CD4-positive, alpha-beta T cell treated with Interleukin-17A for 1 hour (primary cell): ENCODE data around the gene GPR15.

Source experiments
- DNase-seq: peaks from one replicate; pipeline ENCODE4 v3.0.0-alpha.2; 2020

GPR15 gene

DNA sequence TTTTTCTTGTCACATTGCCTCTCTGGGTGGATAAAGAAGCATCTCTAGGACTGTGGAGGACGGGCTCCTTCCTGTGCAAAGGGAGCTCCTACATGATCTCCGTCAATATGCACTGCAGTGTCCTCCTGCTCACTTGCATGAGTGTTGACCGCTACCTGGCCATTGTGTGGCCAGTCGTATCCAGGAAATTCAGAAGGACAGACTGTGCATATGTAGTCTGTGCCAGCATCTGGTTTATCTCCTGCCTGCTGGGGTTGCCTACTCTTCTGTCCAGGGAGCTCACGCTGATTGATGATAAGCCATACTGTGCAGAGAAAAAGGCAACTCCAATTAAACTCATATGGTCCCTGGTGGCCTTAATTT is 478 bp downstream of the GPR15 start:
- no peak for DNase-seq

DNA sequence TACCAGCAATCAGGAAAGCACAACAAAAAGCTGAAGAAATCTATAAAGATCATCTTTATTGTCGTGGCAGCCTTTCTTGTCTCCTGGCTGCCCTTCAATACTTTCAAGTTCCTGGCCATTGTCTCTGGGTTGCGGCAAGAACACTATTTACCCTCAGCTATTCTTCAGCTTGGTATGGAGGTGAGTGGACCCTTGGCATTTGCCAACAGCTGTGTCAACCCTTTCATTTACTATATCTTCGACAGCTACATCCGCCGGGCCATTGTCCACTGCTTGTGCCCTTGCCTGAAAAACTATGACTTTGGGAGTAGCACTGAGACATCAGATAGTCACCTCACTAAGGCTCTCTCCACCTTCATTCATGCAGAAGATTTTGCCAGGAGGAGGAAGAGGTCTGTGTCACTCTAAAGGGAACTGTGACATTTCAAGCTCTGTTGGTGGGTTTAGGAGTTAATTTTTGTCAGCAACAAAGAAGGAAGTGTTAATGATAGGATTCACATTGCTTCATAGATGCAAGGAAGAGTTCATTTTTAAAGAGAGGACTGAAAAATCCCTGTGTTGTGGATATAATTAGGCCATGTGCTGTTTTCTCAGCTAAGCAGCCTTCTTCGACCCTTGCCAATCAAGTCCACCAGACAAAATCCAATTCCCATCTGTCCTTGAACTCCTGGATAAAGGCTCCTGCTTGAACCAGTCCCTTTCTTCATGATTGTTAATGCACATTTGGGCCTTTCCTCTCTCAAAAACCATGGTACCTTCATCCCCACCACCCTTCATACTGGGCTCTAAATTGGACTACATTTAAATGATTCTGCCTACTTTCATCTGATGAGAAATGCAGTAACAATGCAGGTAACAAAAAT is 1.2 kb downstream of the GPR15 start:
- DNase-seq, result no peak

DNA sequence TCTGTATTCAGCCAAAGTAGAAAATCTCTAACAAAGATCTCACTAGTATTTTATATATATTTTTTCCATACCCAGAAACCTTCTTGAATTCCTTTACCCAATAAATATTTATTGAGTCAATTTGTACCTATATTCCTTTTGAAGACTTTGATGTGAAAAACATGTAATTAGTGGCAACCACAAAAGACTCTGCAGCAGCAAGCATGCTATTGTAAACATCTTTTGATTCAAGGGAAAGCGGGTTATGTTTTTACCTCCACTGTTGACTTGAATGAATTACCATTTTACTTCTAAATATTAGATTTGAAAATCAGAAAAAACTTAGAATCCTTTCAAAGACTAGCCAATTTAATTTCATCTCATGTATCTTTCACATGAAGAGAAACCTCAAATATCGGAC is 2.4 kb downstream of the GPR15 start:
- DNase-seq, result no peak

DNA sequence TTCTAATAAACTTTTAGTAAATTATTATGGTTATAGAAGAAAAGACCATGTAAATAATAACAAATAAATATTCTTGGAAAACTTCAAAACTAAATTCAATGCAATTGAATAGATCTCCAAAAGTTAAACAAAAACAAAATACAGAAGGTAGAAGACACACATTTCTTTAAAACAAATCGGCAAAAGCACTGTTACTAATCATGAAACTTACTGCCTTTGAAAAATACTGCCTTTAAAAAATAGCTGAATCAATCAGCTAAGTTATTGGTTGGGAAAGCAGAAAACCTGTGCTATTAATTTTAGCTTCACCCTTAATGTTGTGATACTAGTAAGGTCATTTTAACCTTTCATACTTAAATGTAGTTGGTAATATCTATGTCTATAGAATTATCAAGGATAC is 3.0 kb downstream of the GPR15 start:
- no peak for DNase-seq

DNA sequence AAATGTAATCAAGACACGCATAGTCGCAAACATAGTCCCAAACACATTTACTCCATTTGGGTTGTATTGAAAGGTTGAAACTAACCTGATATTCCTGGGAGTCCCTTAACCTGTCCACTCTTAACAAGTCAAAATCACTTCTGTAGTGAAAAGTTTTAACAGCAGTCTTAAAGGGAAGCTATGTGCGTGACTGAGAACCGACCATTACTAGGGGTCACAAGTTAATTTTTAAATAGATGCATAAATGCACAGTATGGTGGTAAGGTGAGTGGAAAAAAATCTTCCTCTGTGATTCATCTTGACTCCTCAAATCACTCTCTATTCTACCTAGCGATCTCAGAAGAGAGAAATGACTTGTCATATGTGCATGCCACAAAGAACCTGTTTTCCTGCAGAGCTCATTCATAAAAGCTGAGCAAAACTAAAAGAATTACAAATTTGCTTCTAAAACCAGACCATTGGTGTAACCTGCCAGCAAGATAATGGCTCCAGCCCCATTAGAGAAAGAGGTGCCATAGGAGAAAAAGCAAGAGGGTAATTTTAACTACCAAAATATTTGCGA is 4.8 kb downstream of the GPR15 start:
- DNase-seq, result no peak

DNA sequence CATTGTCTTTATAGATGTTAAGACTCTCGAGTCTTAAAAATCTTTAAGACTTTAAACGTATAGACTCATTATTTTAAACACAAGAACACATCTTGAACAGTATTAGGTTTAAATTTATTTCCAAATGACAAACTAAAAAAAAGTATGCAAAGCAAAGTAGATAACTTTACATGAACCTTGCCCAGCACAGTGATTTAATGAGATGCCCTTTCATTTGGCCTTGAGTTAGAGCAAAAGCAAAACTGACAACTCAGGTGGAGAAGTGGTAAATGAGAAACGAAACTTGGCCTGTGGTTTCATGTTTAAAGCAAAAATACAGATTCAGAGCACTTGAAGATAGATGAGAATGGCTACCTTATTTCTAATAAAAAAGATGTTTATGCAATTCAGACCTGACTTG is 8.6 kb downstream of the GPR15 start:
- peak; percentile 56 for DNase-seq

DNA sequence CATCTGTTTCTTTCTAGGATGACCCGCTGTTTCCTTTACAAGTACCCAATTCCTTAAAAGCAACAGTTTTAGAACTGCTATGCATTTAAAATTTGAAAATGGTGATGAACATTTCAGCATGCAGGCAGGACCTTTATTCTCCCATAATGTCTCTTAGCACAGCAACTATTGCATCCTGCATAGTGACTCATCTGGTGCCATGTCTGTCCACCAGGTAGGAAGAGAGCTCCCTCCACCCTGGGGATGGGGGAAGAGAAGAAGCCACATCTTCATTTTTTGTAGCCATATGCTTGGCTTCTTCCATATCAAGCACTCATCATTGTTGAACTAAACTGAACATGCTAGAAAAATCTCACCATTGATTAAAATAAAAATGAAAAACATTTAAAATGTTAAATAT is 9.9 kb downstream of the GPR15 start:
- DNase-seq, result no peak

DNA sequence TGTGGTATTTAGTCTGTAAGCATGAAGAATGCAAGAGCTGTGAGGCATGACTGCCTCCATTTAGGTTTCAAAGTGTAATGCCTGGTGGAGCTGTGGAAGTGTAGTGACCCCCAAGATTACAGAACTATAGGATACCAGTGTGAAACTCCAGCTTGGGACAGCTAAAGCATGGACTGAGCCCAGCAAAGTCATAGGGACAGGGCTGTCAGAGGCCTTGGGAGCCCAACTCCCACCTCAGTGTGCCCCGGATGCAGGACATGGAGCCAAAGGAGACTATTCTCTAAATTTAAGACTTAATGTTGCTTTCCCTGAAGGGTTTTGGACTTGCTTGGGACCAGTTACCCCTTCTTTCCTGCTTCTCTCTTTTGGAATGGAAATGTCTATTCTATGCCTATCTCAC is 10.8 kb downstream of the GPR15 start:
- no peak for DNase-seq

DNA sequence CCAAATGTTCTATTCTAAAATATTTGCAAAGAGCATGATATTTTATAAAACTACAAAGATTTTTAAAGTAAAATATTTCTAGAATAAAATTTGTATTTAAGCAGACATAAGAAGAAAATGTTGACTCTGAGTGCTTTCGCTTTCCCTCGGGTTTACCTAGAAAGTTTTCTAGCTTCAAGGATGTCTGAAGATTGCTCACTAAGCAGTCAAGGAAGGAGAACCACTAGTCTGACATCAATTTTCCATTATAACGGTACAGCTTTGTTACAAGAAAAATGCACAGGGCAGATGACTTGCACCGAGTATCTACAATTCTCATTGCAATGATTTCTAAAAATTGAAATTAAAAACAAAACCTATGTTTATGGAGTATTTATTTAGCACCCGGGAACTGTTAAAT is 14.2 kb downstream of the GPR15 start:
- DNase-seq, result no peak

DNA sequence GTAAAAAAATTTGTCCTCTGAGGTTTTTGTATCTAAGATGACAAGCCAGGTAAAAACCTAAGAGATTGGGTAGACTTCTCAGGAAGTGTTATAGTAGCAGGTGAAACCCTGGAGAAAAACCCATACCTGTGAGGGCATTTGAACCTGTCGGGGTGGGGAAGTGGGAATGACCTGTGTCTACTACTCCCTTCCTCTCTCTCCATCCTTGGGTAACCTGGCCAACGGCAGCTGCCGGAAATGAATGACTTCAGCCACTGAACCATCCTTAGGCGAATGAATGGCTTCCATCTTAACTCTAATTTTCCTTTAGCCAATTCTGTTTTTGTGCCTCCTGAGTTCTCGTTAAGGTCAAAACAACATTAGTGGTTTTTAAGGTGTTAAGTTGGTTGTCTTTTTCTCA is 16.8 kb downstream of the GPR15 start:
- DNase-seq, result no peak

DNA sequence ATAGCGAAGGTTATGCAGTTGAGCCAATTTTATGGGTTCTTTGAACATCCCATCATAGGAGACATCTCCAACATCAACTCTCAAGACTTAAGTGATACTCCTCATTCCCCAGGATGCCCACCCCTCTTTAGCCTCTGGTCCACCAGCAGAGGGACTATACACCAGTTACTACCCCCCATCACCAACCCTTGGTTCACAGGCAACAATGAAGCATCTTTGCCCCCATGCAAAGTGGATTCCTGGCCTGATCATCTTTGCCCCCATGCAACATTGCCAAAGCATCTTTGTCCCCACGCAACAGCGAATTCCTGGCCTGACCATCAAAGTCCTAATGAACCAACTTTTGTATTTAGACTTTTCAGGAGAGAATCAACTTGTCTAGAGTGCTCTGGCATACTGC is 19.1 kb downstream of the GPR15 start:
- DNase-seq, result no peak

DNA sequence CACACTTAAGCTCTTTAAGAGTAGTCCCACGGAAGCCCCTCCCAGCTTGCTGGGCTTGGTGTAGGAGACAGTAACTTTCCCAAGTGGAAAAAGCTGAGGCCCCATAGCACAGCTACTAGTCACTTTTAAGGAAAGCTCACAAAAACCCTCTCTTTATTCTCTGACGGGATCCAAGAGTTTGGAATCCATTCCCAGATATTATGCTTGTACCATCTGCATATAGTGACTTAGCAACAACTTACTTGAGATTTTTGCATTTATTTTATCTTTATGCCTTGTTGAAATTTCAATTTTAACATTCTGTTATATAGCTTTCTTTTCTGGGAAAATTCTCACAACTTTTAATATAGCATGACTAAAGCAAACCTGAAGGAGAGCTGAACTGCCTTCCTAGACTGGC is 19.5 kb downstream of the GPR15 start:
- no peak for DNase-seq

DNA sequence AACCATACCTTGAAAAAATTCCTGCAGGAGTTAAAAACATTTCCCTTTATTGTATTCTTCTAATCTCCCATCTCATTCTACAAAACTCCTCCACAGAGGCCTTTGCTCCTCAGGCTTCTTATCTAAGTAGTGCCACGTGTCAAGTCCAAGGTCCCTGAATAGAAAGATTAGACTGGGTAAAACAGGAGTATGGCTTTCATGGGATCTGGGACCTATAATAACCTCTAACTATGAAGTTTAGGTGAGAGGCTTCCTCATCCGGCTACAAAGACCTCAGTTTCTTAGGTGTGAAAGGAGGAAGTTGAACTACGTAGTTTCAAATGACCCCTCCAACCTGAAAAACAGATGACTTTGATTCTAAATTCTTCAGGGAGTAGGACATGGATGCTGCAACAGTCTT is 20.0 kb downstream of the GPR15 start:
- DNase-seq, result no peak

DNA sequence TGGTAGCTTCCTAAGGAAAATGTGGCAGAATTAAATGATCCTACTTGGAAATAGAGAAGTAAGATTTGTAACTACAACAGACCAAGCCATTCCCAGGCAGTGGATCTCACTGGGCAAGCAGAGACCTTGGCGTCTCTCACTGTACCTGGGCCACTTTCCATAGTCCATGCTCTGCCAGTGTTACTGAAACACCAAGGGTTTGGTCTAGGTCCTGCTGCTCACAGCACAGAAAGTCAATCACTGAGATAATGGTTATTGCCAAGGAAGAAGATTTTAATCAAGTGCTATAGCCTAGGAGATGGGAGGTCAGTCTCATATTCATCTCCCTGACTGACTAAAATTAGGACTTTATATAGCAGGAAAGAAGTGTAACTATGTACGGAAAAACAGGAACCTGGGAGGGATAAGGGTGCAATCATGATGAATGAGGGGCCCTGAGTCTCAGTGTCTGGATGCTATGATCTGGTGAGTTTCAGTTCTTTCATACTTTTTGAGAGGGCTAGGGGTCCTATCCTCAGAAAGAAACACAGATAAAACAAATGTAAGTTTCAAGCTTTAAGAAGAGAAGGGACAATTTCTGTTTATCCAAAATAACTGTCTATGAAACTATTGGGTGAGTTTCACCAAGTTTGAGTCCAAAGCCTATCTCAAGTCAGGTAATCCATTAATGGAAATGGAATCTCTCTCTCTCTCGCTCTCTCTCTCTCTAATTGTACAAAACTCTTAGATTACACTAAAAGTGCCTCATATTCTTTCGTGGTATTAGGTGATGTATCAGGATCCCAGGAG is 20.6 kb downstream of the GPR15 start:
- DNase-seq, result no peak

DNA sequence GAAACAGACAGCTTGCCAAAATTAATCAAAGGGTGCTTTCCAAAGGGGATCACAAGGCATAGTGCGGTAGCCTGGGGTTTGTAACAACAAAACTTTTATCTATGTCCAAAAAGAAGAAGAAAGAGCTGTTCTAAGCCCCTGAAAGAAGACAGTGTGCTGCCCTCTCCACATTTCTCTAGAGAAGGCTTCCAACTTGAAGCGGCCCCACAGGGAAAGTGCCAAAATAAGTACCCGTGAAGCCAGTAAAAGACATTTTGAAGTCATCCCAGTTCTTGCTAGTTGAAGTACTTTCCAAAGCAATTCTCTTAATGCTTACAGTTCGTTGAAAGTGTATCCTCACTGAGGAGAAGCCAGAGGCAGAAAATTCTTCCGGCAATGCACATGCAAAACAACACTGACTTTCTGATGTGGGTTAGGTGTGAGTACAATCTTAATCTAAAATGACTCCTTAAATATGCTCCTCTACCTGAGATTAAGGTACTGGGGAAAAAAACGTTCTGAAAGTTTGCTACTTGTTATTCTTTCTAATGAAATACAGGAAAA is 21.3 kb downstream of the GPR15 start:
- no peak for DNase-seq

DNA sequence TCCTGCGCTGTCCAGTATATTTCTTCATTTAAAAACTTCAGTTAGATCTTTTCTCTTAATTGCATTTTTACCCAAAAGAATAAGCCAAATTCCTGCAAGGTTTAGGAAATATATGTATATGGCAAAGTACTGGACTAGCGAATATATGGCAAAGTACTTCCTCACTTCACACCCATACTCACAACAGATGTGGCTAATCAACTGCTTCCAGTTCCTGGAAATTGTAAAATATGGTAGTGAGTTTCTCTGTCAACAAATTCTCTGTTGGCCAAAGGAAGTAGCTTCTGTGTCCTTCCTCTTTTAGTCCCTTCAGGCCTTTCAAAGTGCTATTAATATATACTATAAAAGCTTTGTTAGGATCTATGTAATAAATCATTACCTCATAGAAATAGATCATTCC is 22.0 kb downstream of the GPR15 start:
- no peak for DNase-seq

DNA sequence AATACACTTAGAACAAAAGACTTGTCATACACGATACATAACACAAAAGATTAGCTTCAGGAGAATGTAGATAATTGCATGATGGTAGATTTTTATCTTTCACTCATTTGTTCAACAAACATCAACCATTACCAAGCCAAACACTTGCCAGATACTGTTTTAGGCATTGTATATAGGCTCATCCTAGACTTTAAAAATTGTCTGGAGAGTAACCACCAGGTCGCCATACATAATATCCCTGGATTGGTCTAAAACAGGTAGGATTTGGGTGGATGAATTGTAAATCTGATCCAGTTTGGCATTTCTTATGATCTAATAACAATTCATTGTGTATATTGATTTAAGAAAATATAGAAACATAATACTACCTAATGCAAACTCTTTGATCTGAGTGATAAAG is 22.8 kb downstream of the GPR15 start:
- DNase-seq, result no peak

DNA sequence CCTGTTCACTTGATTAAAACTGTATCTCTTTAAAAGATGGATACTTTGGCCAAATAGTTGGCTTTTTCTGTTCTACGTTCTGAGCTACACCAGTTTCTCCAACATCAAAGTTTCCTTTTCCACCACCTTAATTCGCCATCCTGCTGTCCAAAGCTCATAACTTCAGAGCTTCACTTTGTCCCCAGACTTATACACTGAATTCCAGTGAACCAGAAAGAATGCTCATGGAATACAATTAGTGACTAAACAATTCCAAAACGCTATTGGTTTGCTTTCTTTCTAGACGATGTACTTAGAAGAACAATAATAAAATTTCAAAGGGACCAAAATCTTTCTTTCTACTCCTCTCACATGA is 23.2 kb downstream of the GPR15 start:
- DNase-seq, result no peak

DNA sequence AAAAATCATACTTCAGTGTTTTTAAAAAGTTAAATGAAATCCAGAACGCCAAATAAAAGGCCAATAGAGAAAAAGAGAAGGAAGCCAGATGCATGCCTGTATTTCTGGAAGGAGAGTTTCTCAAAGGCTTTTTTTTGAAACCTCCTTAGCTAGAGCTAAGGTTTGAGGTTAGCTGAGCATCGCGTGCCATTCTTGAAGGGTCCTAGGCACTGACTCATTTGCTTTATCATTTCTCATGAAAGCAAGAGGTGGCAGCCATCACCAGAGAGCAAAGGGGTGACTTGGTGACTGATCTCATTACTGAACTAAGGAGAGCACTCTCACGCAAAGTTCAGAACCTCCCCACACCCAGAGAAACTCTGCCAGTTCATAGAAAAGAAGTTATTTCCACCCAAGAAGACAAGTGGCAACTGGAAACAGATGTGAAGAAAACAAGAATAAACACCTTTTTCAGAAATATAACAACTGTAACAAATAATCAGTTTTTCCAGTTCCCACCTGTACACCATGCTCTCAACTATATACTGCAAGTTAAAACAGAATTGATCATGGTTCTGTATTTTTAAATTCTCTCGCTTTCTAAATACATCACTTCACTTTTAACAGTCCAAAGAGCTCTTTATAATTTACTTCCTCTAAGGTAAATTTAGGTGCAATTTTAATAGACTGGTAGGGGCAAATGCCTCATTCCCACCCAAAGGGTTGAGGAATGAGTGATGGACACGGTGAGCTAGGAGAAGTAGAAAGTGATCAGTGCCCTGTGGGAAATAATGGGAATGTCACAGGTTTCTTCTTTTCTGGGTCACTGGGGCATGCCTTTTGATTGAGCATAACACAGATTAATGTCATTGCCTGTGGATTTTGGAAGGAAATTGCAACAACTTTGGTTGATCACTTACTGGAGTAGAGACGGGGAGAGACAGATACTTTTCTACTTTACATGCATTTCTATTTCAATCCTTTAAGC is 24.7 kb downstream of the GPR15 start:
- DNase-seq, result peak; percentile 68

DNA sequence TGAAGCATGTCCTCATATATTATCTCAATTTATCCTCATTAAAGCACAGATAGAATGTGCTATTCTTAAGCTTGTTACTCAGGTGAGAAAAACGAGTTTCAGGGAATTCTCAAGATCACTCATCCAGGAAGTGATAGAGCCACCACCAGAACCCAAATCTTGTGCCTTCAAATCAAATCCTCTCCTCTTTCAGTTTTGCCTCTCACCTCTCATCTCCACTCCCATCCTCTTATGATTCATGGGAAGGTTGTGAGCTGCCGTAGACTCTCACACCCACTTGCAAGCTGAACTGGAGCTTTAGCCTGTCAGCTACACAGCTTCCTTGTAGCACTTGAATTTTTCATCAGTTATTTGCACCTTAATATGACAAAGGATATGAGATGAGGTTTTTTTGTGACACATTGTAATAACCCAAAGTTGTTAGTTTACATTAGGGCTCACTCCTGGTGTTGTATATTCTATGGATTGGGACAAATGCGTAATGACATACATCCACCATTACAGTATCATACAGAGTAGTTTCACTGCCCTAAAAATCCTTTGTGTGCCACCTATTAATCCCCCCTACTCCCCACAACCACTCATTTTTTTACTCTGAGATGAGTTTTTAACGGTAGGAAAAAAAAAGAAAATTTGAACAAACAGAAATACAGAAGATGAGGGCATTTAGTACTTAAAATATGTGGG is 25.7 kb downstream of the GPR15 start:
- peak; percentile 54 for DNase-seq

DNA sequence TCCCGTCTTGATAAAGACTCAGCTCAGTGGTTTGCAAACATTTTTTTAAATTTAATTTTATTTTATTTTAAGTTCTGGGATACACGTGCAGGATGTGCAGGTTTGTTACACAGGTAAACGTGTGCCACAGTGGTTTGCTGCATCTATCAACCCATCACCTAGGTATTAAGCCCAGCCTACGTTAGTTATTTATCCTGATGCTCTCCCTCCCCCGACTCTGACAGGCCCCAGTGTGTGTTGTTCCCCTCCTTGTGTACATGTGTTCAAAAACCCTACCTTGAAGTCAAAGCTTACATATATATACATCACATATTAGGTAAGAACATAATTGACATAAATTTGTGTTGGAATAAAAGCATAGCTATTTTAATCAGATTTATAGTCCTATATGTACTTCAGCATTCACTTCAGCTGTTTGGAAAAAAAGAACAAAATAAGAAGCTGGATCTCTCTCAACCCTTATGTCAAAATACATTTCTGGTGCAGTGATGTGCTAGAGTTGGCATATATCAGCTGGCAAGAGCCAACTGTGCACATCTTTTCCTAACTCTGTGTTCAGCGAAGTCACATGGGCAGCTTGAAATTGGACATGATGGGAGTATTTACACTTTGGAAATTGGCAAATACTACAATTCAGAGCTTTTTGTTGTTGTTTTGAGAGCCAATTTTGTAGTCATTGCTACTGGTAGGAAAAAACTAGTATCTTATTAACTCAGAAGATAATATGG is 26.5 kb downstream of the GPR15 start:
- no peak for DNase-seq
